Measurements from ENCODE around the gene TCTN1.

TCTN1 gene

DNA sequence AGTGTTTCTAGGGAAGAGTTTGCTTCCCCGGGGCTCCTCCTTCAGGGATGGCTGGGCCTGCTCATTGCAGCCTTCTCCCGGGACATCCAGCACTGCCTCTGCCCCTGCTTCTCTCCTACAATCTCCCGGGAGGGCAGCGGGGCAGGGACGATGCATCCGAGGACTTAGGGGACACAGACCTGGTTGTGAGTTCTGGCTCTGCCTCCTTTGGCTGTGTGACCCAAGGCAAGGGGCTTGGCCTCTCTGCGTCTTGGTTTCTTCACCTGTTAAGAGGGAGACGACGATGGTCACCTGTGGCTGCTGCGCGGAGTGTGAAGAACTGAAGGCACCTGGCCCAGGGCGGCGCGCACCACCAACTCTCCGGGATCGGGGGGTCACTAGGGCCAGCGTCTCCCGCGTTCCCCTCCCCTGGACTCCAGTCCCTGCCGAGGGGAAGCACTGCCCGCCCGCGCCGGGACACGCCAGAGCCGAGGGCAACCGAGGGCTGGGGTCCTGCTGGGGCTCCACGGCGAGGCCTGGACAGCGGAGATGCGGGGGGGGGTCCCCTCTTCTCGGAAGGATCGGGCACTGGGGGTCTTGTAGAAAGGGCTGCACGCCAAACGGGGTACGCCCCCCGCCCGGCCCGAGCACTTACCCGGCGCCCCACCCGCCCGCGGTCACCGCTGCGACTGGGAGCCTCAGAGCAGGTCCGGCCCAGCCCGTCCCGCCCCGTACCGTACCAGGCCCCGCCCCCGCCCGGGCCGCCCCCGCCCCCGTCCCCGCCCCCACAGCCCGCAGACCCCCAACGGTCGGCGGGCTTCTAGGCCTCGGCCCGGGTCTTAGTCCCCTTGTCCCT lies 74.7 kb downstream of the TCTN1 start, which contains the start of gene HVCN1:
TSS of gene HVCN1 (minus strand) at position 670 of the 835 bp plus-strand sequence. CDS start 5,870 bp downstream, outside the sequence.
- H3K4me3 ChIP-seq (ENCODE audit: low read depth, low read length, poor library complexity, severe bottlenecking) = peak within 1 kb of the TSS; percentile 71
- H3K4me2 ChIP-seq (ENCODE audit: low read length) = peak within 1 kb of the TSS; percentile 88
- no peaks in the 10 kb centered on the region for H3K27me3 ChIP-seq (ENCODE audit: insufficient read depth, low read length)
- no peak within 1 kb of the TSS for H2AFZ ChIP-seq (ENCODE audit: low read length)
- H3K9me2 ChIP-seq (ENCODE audit: low read depth, low read length) = no peaks in the 10 kb centered on the region
- peaks cover 56% of the 10 kb centered on the region for H3K4me1 ChIP-seq (ENCODE audit: insufficient read depth, low read length, severe bottlenecking)
- H3K27ac ChIP-seq (ENCODE audit: low read depth, low read length, poor library complexity, severe bottlenecking) = peak within 1 kb of the TSS; percentile 95
- H3K9me3 ChIP-seq (ENCODE audit: low read length) = no peaks in the 10 kb centered on the region
- peak within 1 kb of the TSS; percentile 81 for H3K9ac ChIP-seq (ENCODE audit: low read length)
- H4K20me1 ChIP-seq (ENCODE audit: insufficient read depth, low read length) = no peaks in the 10 kb centered on the region
- TF ChIP-seq, protein P1, sequence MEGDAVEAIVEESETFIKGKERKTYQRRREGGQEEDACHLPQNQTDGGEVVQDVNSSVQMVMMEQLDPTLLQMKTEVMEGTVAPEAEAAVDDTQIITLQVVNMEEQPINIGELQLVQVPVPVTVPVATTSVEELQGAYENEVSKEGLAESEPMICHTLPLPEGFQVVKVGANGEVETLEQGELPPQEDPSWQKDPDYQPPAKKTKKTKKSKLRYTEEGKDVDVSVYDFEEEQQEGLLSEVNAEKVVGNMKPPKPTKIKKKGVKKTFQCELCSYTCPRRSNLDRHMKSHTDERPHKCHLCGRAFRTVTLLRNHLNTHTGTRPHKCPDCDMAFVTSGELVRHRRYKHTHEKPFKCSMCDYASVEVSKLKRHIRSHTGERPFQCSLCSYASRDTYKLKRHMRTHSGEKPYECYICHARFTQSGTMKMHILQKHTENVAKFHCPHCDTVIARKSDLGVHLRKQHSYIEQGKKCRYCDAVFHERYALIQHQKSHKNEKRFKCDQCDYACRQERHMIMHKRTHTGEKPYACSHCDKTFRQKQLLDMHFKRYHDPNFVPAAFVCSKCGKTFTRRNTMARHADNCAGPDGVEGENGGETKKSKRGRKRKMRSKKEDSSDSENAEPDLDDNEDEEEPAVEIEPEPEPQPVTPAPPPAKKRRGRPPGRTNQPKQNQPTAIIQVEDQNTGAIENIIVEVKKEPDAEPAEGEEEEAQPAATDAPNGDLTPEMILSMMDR (IDR thresholded peaks at IDR 0.05; ENCODE audit: low read length) = no peak
- H3F3A ChIP-seq (ENCODE audit: insufficient read depth, low read length) = no peaks in the 10 kb centered on the region
- peaks cover 20% of the 10 kb centered on the region for H3K36me3 ChIP-seq (ENCODE audit: insufficient read depth, low read length)
- no peaks in the 10 kb centered on the region for H3K79me2 ChIP-seq (ENCODE audit: insufficient read depth, low read length)

DNA sequence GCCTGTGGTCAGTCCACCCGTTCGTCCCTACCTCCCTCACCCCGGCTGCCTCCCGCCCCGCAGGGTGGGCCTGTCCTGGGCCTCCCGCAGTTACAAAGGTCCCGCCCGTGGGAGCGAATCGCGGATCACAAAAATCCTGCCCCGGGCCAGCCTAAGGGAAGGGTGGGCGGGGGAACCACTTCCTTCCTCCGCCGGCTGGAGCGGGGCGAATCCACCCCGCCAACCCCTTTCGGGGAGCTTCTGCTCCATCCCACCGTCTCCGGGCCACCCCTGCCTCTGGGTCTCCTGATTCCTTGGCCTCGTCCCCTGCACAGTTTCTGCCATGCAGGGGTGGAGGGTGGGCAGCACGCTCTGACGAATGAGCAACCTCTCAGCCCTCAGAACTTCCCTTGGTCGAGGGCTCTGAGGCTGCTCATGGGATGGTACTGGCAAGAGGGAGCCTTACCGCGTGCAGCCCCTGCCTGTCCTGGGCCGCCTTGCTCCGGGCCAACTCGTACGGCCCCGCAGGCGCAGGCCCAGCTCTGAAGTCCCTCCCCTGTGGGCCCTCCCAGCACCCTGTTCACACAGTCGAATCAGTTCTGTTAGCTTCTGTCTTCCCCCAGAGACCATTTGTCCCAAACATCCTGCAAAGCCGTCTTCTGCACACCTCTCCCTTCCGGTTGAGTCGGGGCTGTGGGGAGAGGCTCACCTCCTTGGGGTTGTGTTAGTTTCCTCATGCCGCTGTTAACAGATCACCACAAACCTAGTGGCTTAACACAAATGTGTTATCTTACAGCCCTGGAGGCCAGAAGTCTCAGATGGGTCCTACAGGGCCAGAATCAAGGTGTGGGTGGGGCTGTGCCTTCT lies 75.6 kb downstream of the TCTN1 start:
- Histone ChIP-seq H3F3A (ENCODE audit: insufficient read depth, low read length) (no peaks in the 10 kb centered on the region), H3K4me3 (ENCODE audit: low read depth, low read length, poor library complexity, severe bottlenecking) (peak overlapping the region; percentile 71), H3K9me2 (ENCODE audit: low read depth, low read length) (no peaks in the 10 kb centered on the region), H3K27me3 (ENCODE audit: insufficient read depth, low read length) (no peaks in the 10 kb centered on the region), H3K36me3 (ENCODE audit: insufficient read depth, low read length) (peaks cover 16% of the 10 kb centered on the region), H3K9me3 (ENCODE audit: low read length) (no peaks in the 10 kb centered on the region), H2AFZ (ENCODE audit: low read length) (no peak overlapping the region), H3K4me1 (ENCODE audit: insufficient read depth, low read length, severe bottlenecking) (peaks cover 65% of the 10 kb centered on the region), H3K79me2 (ENCODE audit: insufficient read depth, low read length) (no peaks in the 10 kb centered on the region), H3K4me2 (ENCODE audit: low read length) (peak overlapping the region; percentile 67), H3K27ac (ENCODE audit: low read depth, low read length, poor library complexity, severe bottlenecking) (peak overlapping the region; percentile 95), H4K20me1 (ENCODE audit: insufficient read depth, low read length) (no peaks in the 10 kb centered on the region), H3K9ac (ENCODE audit: low read length) (peak overlapping the region; percentile 69)
- no peak for TF ChIP-seq EZH2 (IDR thresholded peaks at IDR 0.05; ENCODE audit: borderline replicate concordance, low read length)
- TF ChIP-seq, protein P1 (IDR thresholded peaks at IDR 0.05; ENCODE audit: low read length) = no peak

- H3F3A ChIP-seq (ENCODE audit: insufficient read depth, low read length) = no peaks in the 10 kb centered on the region
- H3K4me2 ChIP-seq (ENCODE audit: low read length) = no peak overlapping the region
- no peak overlapping the region for H3K9ac ChIP-seq (ENCODE audit: low read length)
- H3K4me1 ChIP-seq (ENCODE audit: insufficient read depth, low read length, severe bottlenecking) = peaks cover 66% of the 10 kb centered on the region
- no peaks in the 10 kb centered on the region for H3K27me3 ChIP-seq (ENCODE audit: insufficient read depth, low read length)
- peak overlapping the region; percentile 95 for H3K27ac ChIP-seq (ENCODE audit: low read depth, low read length, poor library complexity, severe bottlenecking)
- H2AFZ ChIP-seq (ENCODE audit: low read length) = no peak overlapping the region
- no peaks in the 10 kb centered on the region for H3K9me2 ChIP-seq (ENCODE audit: low read depth, low read length)
- H3K9me3 ChIP-seq (ENCODE audit: low read length) = no peaks in the 10 kb centered on the region
- no peaks in the 10 kb centered on the region for H4K20me1 ChIP-seq (ENCODE audit: insufficient read depth, low read length)
- H3K36me3 ChIP-seq (ENCODE audit: insufficient read depth, low read length) = peaks cover 11% of the 10 kb centered on the region; the same call in 1 of the 2 replicates
- H3K79me2 ChIP-seq (ENCODE audit: insufficient read depth, low read length) = no peaks in the 10 kb centered on the region
- no peak overlapping the region for H3K4me3 ChIP-seq (ENCODE audit: low read depth, low read length, poor library complexity, severe bottlenecking)
- TF ChIP-seq, protein P1 (IDR thresholded peaks at IDR 0.05; ENCODE audit: low read length) = no peak
- TF ChIP-seq EZH2 (IDR thresholded peaks at IDR 0.05; ENCODE audit: borderline replicate concordance, low read length) = no peak
Measured at GRCh38 chr12:110690127-110690430, 76.2 kb downstream of the TCTN1 start.
